Memory B cell (primary cell): ENCODE data around the gene PSMD9.
A peak's percentile ranks its signal among the peaks of the same experiment; 100 is the strongest.
"Not testable (repeated sequence)": the region's sequence is repeated elsewhere in the genome, so short reads cannot be mapped to it uniquely, and the experiment has no call there.

Experiments used
- ATAC-seq: fragments of 150-1000 bp; cut with Tn5 transposase; 2 replicates; pipeline ENCODE4 v1.10.0; 2021; ENCODE audit warnings: low read depth, mild to moderate bottlenecking, moderate library complexity
- DNase-seq, 2 donors: peaks; one replicate each; pipeline ENCODE4 v3.0.0; 2022; ENCODE audit warnings: low spot score in 2 of 2
- H3K27ac Mint-ChIP-seq: one replicate; pipeline ENCODE4 v1.8.0; 2022; ENCODE audit warnings: mild to moderate bottlenecking, moderate library complexity, mixed read lengths
- H3K27me3 Mint-ChIP-seq: one replicate; pipeline ENCODE4 v1.8.0; 2022; ENCODE audit warnings: mixed read lengths
- H3K36me3 Mint-ChIP-seq: one replicate; pipeline ENCODE4 v1.8.0; 2022; ENCODE audit warnings: mild to moderate bottlenecking, mixed read lengths
- H3K4me1 Mint-ChIP-seq: one replicate; pipeline ENCODE4 v1.8.0; 2022; ENCODE audit warnings: mixed read lengths
- H3K4me3 Mint-ChIP-seq: one replicate; pipeline ENCODE4 v1.8.0; 2022; ENCODE audit warnings: mild to moderate bottlenecking, moderate library complexity, mixed read lengths
- H3K9me3 Mint-ChIP-seq: one replicate; pipeline ENCODE4 v1.8.0; 2022; ENCODE audit warnings: mixed read lengths

PSMD9 gene

GRCh38 chr12:121918679-121919038 lies 30.1 kb downstream of the PSMD9 start:
- ATAC-seq = peak; percentile 28
- H3K36me3 Mint-ChIP-seq = no peaks in the 10 kb centered on the region
- no peak for DNase-seq
- H3K9me3 Mint-ChIP-seq = no peaks in the 10 kb centered on the region
- no peaks in the 10 kb centered on the region for H3K27me3 Mint-ChIP-seq
- peak overlapping the region; percentile 87 for H3K4me3 Mint-ChIP-seq
- H3K4me1 Mint-ChIP-seq = peaks cover 5% of the 10 kb centered on the region
- peak overlapping the region; percentile 95 for H3K27ac Mint-ChIP-seq

GRCh38 chr12:121921066-121921465 lies 32.5 kb downstream of the PSMD9 start:
- Mint-ChIP-seq H3K4me3 (no peak overlapping the region), H3K36me3 (no peaks in the 10 kb centered on the region), H3K27ac (peak overlapping the region; percentile 2), H3K27me3 (no peaks in the 10 kb centered on the region), H3K9me3 (no peaks in the 10 kb centered on the region), H3K4me1 (peaks cover 5% of the 10 kb centered on the region)
- ATAC-seq = no peak
- no peak for DNase-seq

- Mint-ChIP-seq H3K27me3 (no peaks in the 10 kb centered on the region), H3K4me1 (peaks cover 9% of the 10 kb centered on the region), H3K36me3 (no peaks in the 10 kb centered on the region), H3K4me3 (no peak overlapping the region), H3K9me3 (no peaks in the 10 kb centered on the region), H3K27ac (no peak overlapping the region)
- DNase-seq (no peak), ATAC-seq (no peak)
Measured at GRCh38 chr12:121925358-121925695, 36.7 kb downstream of the PSMD9 start.

- Mint-ChIP-seq H3K27ac (peak overlapping the region; percentile 5), H3K4me3 (peak overlapping the region; percentile 27), H3K9me3 (no peaks in the 10 kb centered on the region), H3K27me3 (no peaks in the 10 kb centered on the region), H3K36me3 (no peaks in the 10 kb centered on the region), H3K4me1 (peaks cover 14% of the 10 kb centered on the region)
- peak; percentile 25 to 40 for DNase-seq
- ATAC-seq = peak; percentile 93
Measured at GRCh38 chr12:121926874-121927706, 38.5 kb downstream of the PSMD9 start.

- Mint-ChIP-seq H3K27ac (peak overlapping the region; percentile 5), H3K27me3 (no peaks in the 10 kb centered on the region), H3K4me1 (peaks cover 17% of the 10 kb centered on the region), H3K36me3 (no peaks in the 10 kb centered on the region), H3K4me3 (peak overlapping the region; percentile 27), H3K9me3 (no peaks in the 10 kb centered on the region)
- ATAC-seq (no peak), DNase-seq (no peak)
Measured at GRCh38 chr12:121927813-121928212, 39.2 kb downstream of the PSMD9 start.

GRCh38 chr12:121929545-121929944 lies 41.0 kb downstream of the PSMD9 start:
- not testable (repeated sequence) for H3K27me3 Mint-ChIP-seq, ATAC-seq, H3K36me3 Mint-ChIP-seq, H3K27ac Mint-ChIP-seq, DNase-seq, H3K9me3 Mint-ChIP-seq, H3K4me3 Mint-ChIP-seq
- H3K4me1 Mint-ChIP-seq = peaks cover 17% of the 10 kb centered on the region

- Mint-ChIP-seq H3K9me3 (no peaks in the 10 kb centered on the region), H3K4me3 (no peak overlapping the region), H3K27me3 (no peaks in the 10 kb centered on the region), H3K4me1 (peaks cover 17% of the 10 kb centered on the region), H3K36me3 (no peaks in the 10 kb centered on the region), H3K27ac (no peak overlapping the region)
- DNase-seq = no peak
- ATAC-seq = no peak
Measured at GRCh38 chr12:121930862-121931261, 42.3 kb downstream of the PSMD9 start.

- Mint-ChIP-seq H3K36me3 (no peaks in the 10 kb centered on the region), H3K27ac (no peak overlapping the region), H3K4me3 (no peak overlapping the region), H3K9me3 (no peaks in the 10 kb centered on the region), H3K4me1 (peaks cover 16% of the 10 kb centered on the region), H3K27me3 (no peaks in the 10 kb centered on the region)
- DNase-seq (no peak), ATAC-seq (no peak)
Measured at GRCh38 chr12:121932176-121932536, 43.6 kb downstream of the PSMD9 start.

GRCh38 chr12:121932914-121933521 lies 44.4 kb downstream of the PSMD9 start:
- Mint-ChIP-seq H3K4me1 (peaks cover 13% of the 10 kb centered on the region), H3K36me3 (no peaks in the 10 kb centered on the region), H3K27me3 (no peaks in the 10 kb centered on the region), H3K27ac (no peak overlapping the region), H3K4me3 (no peak overlapping the region), H3K9me3 (no peaks in the 10 kb centered on the region)
- DNase-seq (no peak), ATAC-seq (no peak)

- Mint-ChIP-seq H3K9me3 (no peaks in the 10 kb centered on the region), H3K4me1 (peaks cover 13% of the 10 kb centered on the region), H3K36me3 (no peaks in the 10 kb centered on the region), H3K4me3 (no peak overlapping the region), H3K27me3 (no peaks in the 10 kb centered on the region), H3K27ac (no peak overlapping the region)
- ATAC-seq (no peak), DNase-seq (no peak)
Measured at GRCh38 chr12:121933522-121934308, 45.1 kb downstream of the PSMD9 start.

- no peak overlapping the region for H3K27ac Mint-ChIP-seq
- no peaks in the 10 kb centered on the region for H3K27me3 Mint-ChIP-seq
- ATAC-seq = no peak
- no peaks in the 10 kb centered on the region for H3K9me3 Mint-ChIP-seq
- peaks cover 13% of the 10 kb centered on the region for H3K4me1 Mint-ChIP-seq
- DNase-seq = no peak
- H3K36me3 Mint-ChIP-seq = no peaks in the 10 kb centered on the region
- H3K4me3 Mint-ChIP-seq = no peak overlapping the region
Measured at GRCh38 chr12:121934309-121934664, 45.7 kb downstream of the PSMD9 start.

- Mint-ChIP-seq H3K9me3 (no peaks in the 10 kb centered on the region), H3K4me1 (peaks cover 5% of the 10 kb centered on the region), H3K4me3 (no peak overlapping the region), H3K36me3 (no peaks in the 10 kb centered on the region), H3K27ac (no peak overlapping the region), H3K27me3 (no peaks in the 10 kb centered on the region)
- no peak for DNase-seq
- ATAC-seq = no peak
Measured at GRCh38 chr12:121937654-121938053, 49.1 kb downstream of the PSMD9 start.

GRCh38 chr12:121939186-121939585 lies 50.6 kb downstream of the PSMD9 start:
- H3K27ac Mint-ChIP-seq = no peak overlapping the region
- no peaks in the 10 kb centered on the region for H3K9me3 Mint-ChIP-seq
- ATAC-seq = peak; percentile 52

GRCh38 chr12:121939992-121940766 lies 51.6 kb downstream of the PSMD9 start:
- H3K27me3 Mint-ChIP-seq = no peaks in the 10 kb centered on the region
- no peak for DNase-seq
- H3K4me1 Mint-ChIP-seq = peaks cover 5% of the 10 kb centered on the region
- H3K27ac Mint-ChIP-seq = no peak overlapping the region
- no peaks in the 10 kb centered on the region for H3K36me3 Mint-ChIP-seq
- no peak for ATAC-seq
- H3K4me3 Mint-ChIP-seq = no peak overlapping the region
- H3K9me3 Mint-ChIP-seq = no peaks in the 10 kb centered on the region

More at GRCh38 chr12:121939186-121939585, 50.6 kb downstream of the PSMD9 start:
- Mint-ChIP-seq H3K36me3 (no peaks in the 10 kb centered on the region), H3K4me1 (peaks cover 5% of the 10 kb centered on the region), H3K27me3 (no peaks in the 10 kb centered on the region), H3K4me3 (no peak overlapping the region)
- no peak for DNase-seq
